Neuron (in vitro differentiated cells): Measurements from ENCODE around the gene FGF14.

ENCODE experiments used
- H2AFZ ChIP-seq: one replicate; pipeline ENCODE4 v1.6.1; 2013; ENCODE audit warnings: low read depth, mild to moderate bottlenecking, inconsistent platforms, low read length, moderate library complexity
- H3K27me3 ChIP-seq: one replicate; pipeline ENCODE4 v1.6.1; 2013; ENCODE audit warnings: low read length; ENCODE audit not compliant: insufficient read depth
- H3K36me3 ChIP-seq: one replicate; pipeline ENCODE4 v1.6.1; 2013; ENCODE audit warnings: low read length; ENCODE audit not compliant: insufficient read depth
- H3K4me1 ChIP-seq: one replicate; pipeline ENCODE4 v1.6.1; 2013; ENCODE audit warnings: low read length; ENCODE audit not compliant: insufficient read depth
- H3K4me3 ChIP-seq: 2 replicates; pipeline ENCODE4 v1.5.1; 2013; ENCODE audit warnings: mild to moderate bottlenecking, low read length, moderate library complexity
- H3K9me3 ChIP-seq: one replicate; pipeline ENCODE4 v1.6.1; 2013; ENCODE audit warnings: low read length

FGF14 gene

GRCh38 chr13:101977475-101977874, 424.4 kb downstream of the FGF14 start:
- H3K4me1 ChIP-seq = peaks cover 9% of the 10 kb centered on the region
- no peaks in the 10 kb centered on the region for H3K36me3 ChIP-seq
- H2AFZ ChIP-seq = no peak overlapping the region
- no peaks in the 10 kb centered on the region for H3K27me3 ChIP-seq
- H3K4me3 ChIP-seq = no peak overlapping the region
- H3K9me3 ChIP-seq = no peaks in the 10 kb centered on the region

DNA sequence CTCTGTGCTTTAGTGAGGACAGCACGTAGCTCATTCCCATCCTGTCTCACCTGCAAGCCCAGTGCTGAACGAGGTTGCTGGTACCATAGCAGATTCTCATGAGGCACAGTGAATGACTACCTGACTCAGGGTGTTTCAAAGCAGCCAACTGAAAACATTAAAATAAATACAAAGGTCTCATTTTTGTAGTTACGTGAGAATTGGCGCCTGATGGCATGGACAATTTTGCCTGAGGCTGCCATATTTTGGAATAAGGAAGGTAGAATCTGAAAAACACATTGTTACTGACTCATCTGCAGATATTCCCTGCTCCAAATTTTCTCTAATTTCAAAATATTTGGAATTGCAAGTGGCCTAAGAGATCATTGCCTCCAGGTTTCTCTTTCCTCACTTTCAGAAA, 429.7 kb downstream of the FGF14 start:
- H2AFZ ChIP-seq = no peak overlapping the region
- no peak overlapping the region for H3K4me3 ChIP-seq
- peaks cover 25% of the 10 kb centered on the region for H3K4me1 ChIP-seq
- H3K9me3 ChIP-seq = no peaks in the 10 kb centered on the region
- no peaks in the 10 kb centered on the region for H3K27me3 ChIP-seq
- H3K36me3 ChIP-seq = no peaks in the 10 kb centered on the region

DNA sequence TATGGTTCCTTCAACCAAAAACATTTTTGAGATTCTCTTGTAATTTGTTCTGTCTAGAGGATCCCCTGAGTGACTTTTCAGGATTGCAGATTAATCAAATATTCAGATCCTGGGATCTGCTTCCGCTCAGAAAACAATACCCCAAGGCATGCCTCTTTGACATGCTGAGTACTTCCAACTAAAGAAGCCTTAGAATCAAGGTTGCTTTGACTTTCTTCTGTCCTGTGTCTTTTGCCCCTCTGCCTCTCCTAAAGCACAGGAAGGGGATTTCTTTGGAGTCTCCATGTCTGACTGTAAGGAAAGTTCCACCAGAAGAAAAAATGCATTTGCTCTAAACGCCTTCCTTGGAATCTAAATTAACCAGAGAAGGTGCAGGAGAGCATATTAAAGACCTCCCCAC, 431.5 kb downstream of the FGF14 start:
- Histone ChIP-seq H3K4me3 (no peak overlapping the region), H3K36me3 (no peaks in the 10 kb centered on the region), H3K27me3 (no peaks in the 10 kb centered on the region), H3K9me3 (no peaks in the 10 kb centered on the region), H2AFZ (no peak overlapping the region), H3K4me1 (peaks cover 25% of the 10 kb centered on the region)

GRCh38 chr13:101967781-101968180, 434.1 kb downstream of the FGF14 start:
- Histone ChIP-seq H2AFZ (no peak overlapping the region), H3K27me3 (no peaks in the 10 kb centered on the region), H3K4me3 (no peak overlapping the region), H3K4me1 (peaks cover 21% of the 10 kb centered on the region), H3K9me3 (no peaks in the 10 kb centered on the region), H3K36me3 (no peaks in the 10 kb centered on the region)

DNA sequence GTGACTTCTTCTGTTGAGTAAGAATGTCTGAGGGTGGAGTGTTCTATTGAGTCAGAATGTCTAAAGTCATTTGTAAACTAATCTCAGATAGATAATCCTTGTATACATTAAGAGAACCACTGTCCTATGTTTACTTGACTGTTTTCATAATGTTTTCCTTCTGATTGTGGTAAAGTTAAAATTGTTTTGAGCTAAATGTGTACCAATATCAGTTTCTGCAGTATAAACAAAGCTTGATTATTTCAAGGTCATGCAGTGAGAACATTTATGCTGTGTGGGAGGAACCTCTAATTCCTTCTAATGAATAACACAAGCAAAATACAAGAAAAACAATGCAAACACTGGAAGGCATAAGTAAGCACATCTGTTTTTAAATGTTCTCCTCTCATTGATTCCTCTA, 434.6 kb downstream of the FGF14 start:
- Histone ChIP-seq H3K36me3 (no peaks in the 10 kb centered on the region), H3K27me3 (no peaks in the 10 kb centered on the region), H3K9me3 (no peaks in the 10 kb centered on the region), H3K4me3 (no peak overlapping the region), H3K4me1 (peaks cover 20% of the 10 kb centered on the region), H2AFZ (no peak overlapping the region)

GRCh38 chr13:101965096-101965495, 436.8 kb downstream of the FGF14 start:
- H3K36me3 ChIP-seq = no peaks in the 10 kb centered on the region
- no peaks in the 10 kb centered on the region for H3K27me3 ChIP-seq
- peaks cover 12% of the 10 kb centered on the region for H3K4me1 ChIP-seq
- peaks cover 3% of the 10 kb centered on the region for H3K9me3 ChIP-seq
- H3K4me3 ChIP-seq = no peak overlapping the region
- H2AFZ ChIP-seq = no peak overlapping the region

GRCh38 chr13:101959016-101959415, 442.8 kb downstream of the FGF14 start:
- H2AFZ ChIP-seq = no peak overlapping the region
- no peaks in the 10 kb centered on the region for H3K36me3 ChIP-seq
- H3K4me1 ChIP-seq = no peaks in the 10 kb centered on the region
- H3K27me3 ChIP-seq = no peaks in the 10 kb centered on the region
- H3K9me3 ChIP-seq = peaks cover 3% of the 10 kb centered on the region
- H3K4me3 ChIP-seq = no peak overlapping the region

DNA sequence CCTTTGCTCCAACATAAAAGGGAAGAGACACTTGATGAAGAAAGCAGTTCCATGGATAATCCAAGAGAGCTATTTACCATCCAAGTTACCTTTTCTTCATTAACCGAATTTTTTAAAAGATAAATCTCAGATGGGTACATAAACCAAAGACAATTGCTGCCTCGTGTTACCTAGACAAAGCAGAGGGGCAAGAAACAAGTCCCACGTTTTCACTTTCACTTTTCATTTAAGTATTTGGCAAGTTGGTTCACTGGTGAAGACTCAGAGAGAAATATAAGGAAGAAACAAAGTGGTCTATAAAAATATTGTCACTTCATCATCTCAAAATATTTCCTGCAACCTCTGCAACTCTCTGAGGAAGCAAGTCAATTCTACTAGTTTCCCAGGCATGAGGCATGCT, 446.1 kb downstream of the FGF14 start:
- no peak overlapping the region for H2AFZ ChIP-seq
- no peaks in the 10 kb centered on the region for H3K36me3 ChIP-seq
- H3K4me3 ChIP-seq = no peak overlapping the region
- no peaks in the 10 kb centered on the region for H3K27me3 ChIP-seq
- H3K4me1 ChIP-seq = no peaks in the 10 kb centered on the region
- peaks cover 3% of the 10 kb centered on the region for H3K9me3 ChIP-seq

GRCh38 chr13:101951114-101951513, 450.7 kb downstream of the FGF14 start:
- H3K4me3 ChIP-seq = no peak overlapping the region
- no peaks in the 10 kb centered on the region for H3K27me3 ChIP-seq
- no peaks in the 10 kb centered on the region for H3K9me3 ChIP-seq
- no peaks in the 10 kb centered on the region for H3K36me3 ChIP-seq
- no peak overlapping the region for H2AFZ ChIP-seq
- no peaks in the 10 kb centered on the region for H3K4me1 ChIP-seq

DNA sequence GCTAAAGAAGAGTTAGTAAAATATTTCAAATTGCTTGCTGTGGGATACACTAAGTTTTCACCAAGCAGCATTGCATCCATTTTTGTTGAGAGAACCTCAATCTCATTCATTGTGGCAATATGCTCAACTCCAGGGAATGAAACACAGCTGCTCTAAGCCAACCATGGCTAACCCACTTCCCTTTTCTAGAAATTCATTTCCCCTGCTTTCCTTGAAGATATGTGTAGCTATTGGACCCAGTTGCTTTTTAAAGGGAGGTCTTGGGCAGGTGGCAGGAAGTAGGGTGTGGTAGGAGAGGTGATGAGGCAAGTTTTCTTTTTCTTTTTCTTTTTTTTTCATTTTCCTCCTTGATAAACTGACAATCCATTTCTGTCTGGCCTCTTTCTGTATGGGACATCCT, 452.2 kb downstream of the FGF14 start:
- no peaks in the 10 kb centered on the region for H3K36me3 ChIP-seq
- no peaks in the 10 kb centered on the region for H3K4me1 ChIP-seq
- no peak overlapping the region for H2AFZ ChIP-seq
- H3K4me3 ChIP-seq = no peak overlapping the region
- H3K9me3 ChIP-seq = no peaks in the 10 kb centered on the region
- H3K27me3 ChIP-seq = no peaks in the 10 kb centered on the region

DNA sequence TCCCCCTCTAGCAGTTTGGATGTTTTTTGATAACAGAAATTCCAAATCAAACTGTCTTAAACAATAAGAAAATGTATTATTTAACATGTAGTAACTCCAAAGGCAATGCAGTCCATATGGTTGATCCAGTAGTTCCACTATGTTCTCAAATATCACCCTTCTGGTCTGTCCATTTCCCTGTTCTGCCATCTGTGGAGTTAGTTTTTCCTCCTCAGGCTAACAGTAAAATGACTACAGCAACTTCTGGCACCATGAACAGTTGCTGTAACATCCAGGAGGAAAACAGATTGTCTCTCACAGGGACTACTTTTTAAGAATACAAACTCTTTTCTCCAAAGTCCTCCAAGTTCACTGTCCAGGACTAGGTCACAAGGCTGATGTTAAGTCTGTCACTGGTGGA, 455.4 kb downstream of the FGF14 start:
- Histone ChIP-seq H2AFZ (no peak overlapping the region), H3K27me3 (no peaks in the 10 kb centered on the region), H3K4me1 (peaks cover 3% of the 10 kb centered on the region), H3K4me3 (no peak overlapping the region), H3K36me3 (no peaks in the 10 kb centered on the region), H3K9me3 (no peaks in the 10 kb centered on the region)

DNA sequence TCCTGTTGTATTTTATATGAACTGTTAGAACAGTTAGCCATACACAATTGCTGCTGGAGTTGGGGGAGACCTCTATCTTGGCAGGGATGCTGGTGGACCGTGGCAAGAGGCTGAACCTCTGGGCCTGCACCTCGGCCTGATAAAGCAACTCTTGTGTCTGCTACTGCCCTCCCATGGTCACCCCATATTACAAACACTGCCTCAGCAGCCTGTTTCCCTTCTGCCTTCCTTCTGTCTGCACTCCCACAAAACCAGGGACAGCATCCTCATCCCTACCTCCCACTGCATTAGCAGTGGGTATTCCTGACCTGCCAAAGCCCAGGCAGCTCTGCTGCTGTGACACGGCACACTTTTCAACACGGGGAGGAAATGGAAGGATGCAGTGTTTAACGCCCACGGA, 456.4 kb downstream of the FGF14 start:
- Histone ChIP-seq H3K4me3 (no peak overlapping the region), H3K9me3 (no peaks in the 10 kb centered on the region), H3K27me3 (no peaks in the 10 kb centered on the region), H3K36me3 (no peaks in the 10 kb centered on the region), H2AFZ (no peak overlapping the region), H3K4me1 (peaks cover 3% of the 10 kb centered on the region)

- H3K9me3 ChIP-seq = no peaks in the 10 kb centered on the region
- H3K27me3 ChIP-seq = no peaks in the 10 kb centered on the region
- no peak overlapping the region for H3K4me3 ChIP-seq
- no peak overlapping the region for H2AFZ ChIP-seq
- no peaks in the 10 kb centered on the region for H3K36me3 ChIP-seq
- peaks cover 3% of the 10 kb centered on the region for H3K4me1 ChIP-seq
Observed at GRCh38 chr13:101944521-101944920, 457.3 kb downstream of the FGF14 start.

GRCh38 chr13:101942535-101943157, 459.2 kb downstream of the FGF14 start:
- Histone ChIP-seq H3K4me3 (no peak overlapping the region), H3K9me3 (no peaks in the 10 kb centered on the region), H3K36me3 (no peaks in the 10 kb centered on the region), H3K27me3 (no peaks in the 10 kb centered on the region), H2AFZ (no peak overlapping the region), H3K4me1 (peaks cover 3% of the 10 kb centered on the region)
